GM12875 (cell line): Measurements from ENCODE around the gene HSPG2.

Source experiments
- H3K4me3 ChIP-seq: one replicate; pipeline ENCODE4 v1.5.1; 2011; ENCODE audit warnings: low read depth, low read length, control low read depth
- CTCF ChIP-seq: IDR thresholded peaks from 2 replicates; pipeline ENCODE4 v1.5.1; 2011; ENCODE audit warnings: low read depth, mild to moderate bottlenecking, control low read depth, inconsistent platforms, low read length, moderate library complexity, borderline replicate concordance; ENCODE audit not compliant: insufficient read depth

HSPG2 gene

GRCh38 chr1:21818656-21819055, 118.5 kb downstream of the HSPG2 start:
- TF ChIP-seq CTCF, result no peak
- H3K4me3 ChIP-seq, result no peak overlapping the region

GRCh38 chr1:21816602-21817302, 120.4 kb downstream of the HSPG2 start:
- no peak overlapping the region for H3K4me3 ChIP-seq
- TF ChIP-seq CTCF, result no peak

GRCh38 chr1:21815724-21816321, 121.3 kb downstream of the HSPG2 start:
- no peak overlapping the region for H3K4me3 ChIP-seq
- no peak for TF ChIP-seq CTCF

- no peak overlapping the region for H3K4me3 ChIP-seq
Observed at GRCh38 chr1:21814981-21815582, 122.0 kb downstream of the HSPG2 start.

GRCh38 chr1:21814241-21814918, 122.7 kb downstream of the HSPG2 start:
- TF ChIP-seq CTCF, result peak; percentile 78
- peak overlapping the region; percentile 41 for H3K4me3 ChIP-seq

More at GRCh38 chr1:21814981-21815582, 122.0 kb downstream of the HSPG2 start:
- TF ChIP-seq CTCF, result no peak

GRCh38 chr1:21813542-21813941, 123.6 kb downstream of the HSPG2 start:
- no peak overlapping the region for H3K4me3 ChIP-seq
- no peak for TF ChIP-seq CTCF
